ENCODE measurements around the gene LUC7L3. TPM values are rescaled to one million over a fixed set of nuclear protein-coding genes. Genes with fewer than 3 reads are reported as not detected.

Gene LUC7L3
- polyA plus RNA-seq, 2 of the 4 experiments (the other 2 are of a cell fraction) = 209 to 211 TPM

- no peak for FAIRE-seq
- Histone ChIP-seq H3K4me2 (no peak overlapping the region), H3K27ac (no peak overlapping the region), H3K4me1 (0 out of 3 replicates have a peak, but pooled peaks cover 3% of the 10 kb centered on the region), H3K9me3 (no peaks in the 10 kb centered on the region), H3K4me3 (no peak overlapping the region)
- 93% methylated on average over 38 of the region's 38 CpGs for WGBS (ENCODE audit: missing lambda C conversion rate)
- no peak for ATAC-seq
- no peak for DNase-seq (ENCODE audit: low read depth in 1 of 2, low spot score in 1 of 2)
- TF ChIP-seq REST (IDR thresholded peaks at IDR 0.05) = no peak
- no peak for TF ChIP-seq SMC3 (IDR thresholded peaks at IDR 0.05)
- no peak for TF ChIP-seq HOXB5 (CRISPR knock-in tag; IDR thresholded peaks at IDR 0.05)
- POLR2A ChIA-PET = no interaction called here
- CTCF ChIA-PET = interaction anchor here (3.7 to 10.7 kb wide), 5 partner anchors 11 to 62 kb away, joined by 28 to 324 read pairs (median 111); partner anchors contain the start of genes ANKRD40CL and WFIKKN2
Observed at GRCh38 chr17:50781167-50781566, 61.8 kb downstream of the LUC7L3 start.

DNA sequence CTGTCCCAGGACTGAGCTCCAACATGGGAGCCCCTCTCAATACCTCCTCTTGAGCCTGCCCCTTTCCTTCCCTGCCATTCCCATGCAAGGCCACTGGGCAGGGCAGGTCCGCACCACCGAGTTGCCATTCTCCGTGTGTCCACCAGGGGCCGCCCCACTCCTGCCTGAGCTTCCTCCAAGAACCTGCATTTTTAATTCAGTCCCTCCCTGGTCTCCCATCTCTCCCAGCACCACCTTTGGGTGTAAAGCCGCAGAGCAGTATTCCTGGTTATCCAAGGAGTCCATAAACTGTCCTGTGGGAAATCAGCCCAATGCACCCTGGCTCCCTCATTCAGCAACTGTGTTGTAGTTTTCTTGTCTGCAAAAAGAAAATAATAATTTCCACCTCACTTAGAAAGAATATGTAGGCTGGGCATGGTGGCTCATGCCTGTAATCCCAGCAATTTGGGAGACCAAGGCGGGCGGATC lies 63.8 kb downstream of the LUC7L3 start:
- peak; percentile 96 to 99 for DNase-seq (ENCODE audit: low read depth in 1 of 2, low spot score in 1 of 2)
- 0 out of 3 replicates have a peak, but pooled peaks cover 3% of the 10 kb centered on the region for H3K4me1 ChIP-seq
- FAIRE-seq = no peak
- H3K27ac ChIP-seq = no peak overlapping the region
- H3K4me2 ChIP-seq = no peak overlapping the region
- TF ChIP-seq RFX5 (IDR thresholded peaks at IDR 0.05) (0 out of 2 replicates have a peak, but pooled peaks have one; percentile 38), RARB (CRISPR knock-in tag; IDR thresholded peaks at IDR 0.05) (no peak), HMGXB4 (CRISPR knock-in tag; IDR thresholded peaks at IDR 0.05; ENCODE audit: borderline replicate concordance) (no peak), SMC3 (IDR thresholded peaks at IDR 0.05) (peak; percentile 96), RAD21 (conservative IDR thresholded peaks at IDR 0.05 in 1 of 2, IDR thresholded peaks at IDR 0.05 in 1 of 2) (peak; percentile 97 to 98), GATA3 (IDR thresholded peaks at IDR 0.05; ENCODE audit: borderline replicate concordance) (no peak), CTCF (IDR thresholded peaks at IDR 0.05) (peak; percentile 98)
- H3K9me3 ChIP-seq = no peaks in the 10 kb centered on the region
- ChIA-PET CTCF (interaction anchor here (0.5 to 10.7 kb wide), 73 partner anchors 9 to 381 kb away, joined by 3 to 324 read pairs (median 5); partner anchors contain the start of genes ANKRD40, ANKRD40CL, NME1 and TOB1), POLR2A (interaction anchor here (0.9 to 1.7 kb wide), 3 partner anchors 64 to 368 kb away, joined by 3 to 10 read pairs (median 4); partner anchors contain the start of genes LUC7L3 and TOB1)
- no peak overlapping the region for H3K4me3 ChIP-seq
- 23% methylated on average over 7 of the region's 7 CpGs for WGBS (ENCODE audit: missing lambda C conversion rate)
- peak; percentile 97 to 99 for ATAC-seq

DNA sequence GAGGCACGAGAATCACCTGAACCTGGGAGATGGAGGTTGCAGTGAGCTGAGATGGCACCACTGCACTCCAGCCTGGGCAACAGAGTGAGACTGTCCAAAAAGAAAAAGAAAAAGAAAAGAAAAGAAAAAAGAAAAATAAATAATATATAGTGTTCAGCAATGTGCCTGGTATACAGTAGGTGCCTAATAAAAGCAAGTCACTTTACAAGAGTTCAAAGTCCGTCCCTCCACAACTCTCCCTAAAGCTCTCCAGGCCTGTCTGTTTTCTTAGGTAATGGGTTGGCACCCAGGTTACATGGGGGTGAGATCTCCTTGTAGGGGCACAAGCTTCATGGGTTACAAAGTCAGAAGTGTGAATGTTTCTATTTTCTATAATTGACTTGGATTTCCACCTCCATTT lies 64.5 kb downstream of the LUC7L3 start:
- H3K4me1 ChIP-seq = 0 out of 3 replicates have a peak, but pooled peaks cover 3% of the 10 kb centered on the region
- H3K4me2 ChIP-seq = no peak overlapping the region
- H3K27ac ChIP-seq = no peak overlapping the region
- H3K4me3 ChIP-seq = no peak overlapping the region
- ATAC-seq = no peak
- CTCF ChIA-PET = interaction anchor here (0.7 to 10.7 kb wide), 42 partner anchors 8 to 369 kb away, joined by 3 to 324 read pairs (median 7); partner anchors contain the start of genes ANKRD40, ANKRD40CL, NME1 and WFIKKN2
- 97% methylated on average over 2 of the region's 2 CpGs for WGBS (ENCODE audit: missing lambda C conversion rate)
- DNase-seq (ENCODE audit: low read depth in 1 of 2, low spot score in 1 of 2) = no peak
- POLR2A ChIA-PET = no interaction called here
- no peak for TF ChIP-seq CBX8 (IDR thresholded peaks at IDR 0.05)
- no peak for TF ChIP-seq RNF2 (IDR thresholded peaks at IDR 0.05; ENCODE audit: borderline replicate concordance, low read depth)
- TF ChIP-seq TP53 (CRISPR knock-in tag; IDR thresholded peaks at IDR 0.05) = no peak
- TF ChIP-seq PHF8 (IDR thresholded peaks at IDR 0.05; ENCODE audit: borderline replicate concordance, low read depth) = no peak
- TF ChIP-seq CTCF (IDR thresholded peaks at IDR 0.05) = no peak
- no peak for FAIRE-seq
- no peaks in the 10 kb centered on the region for H3K9me3 ChIP-seq
